ENCODE results near the gene DDIT4. TPM values are rescaled to one million over a fixed set of nuclear protein-coding genes. Genes with fewer than 3 reads are reported as not detected.

The DDIT4 gene
- polyA plus RNA-seq, 1 experiment = 103 TPM

DNA sequence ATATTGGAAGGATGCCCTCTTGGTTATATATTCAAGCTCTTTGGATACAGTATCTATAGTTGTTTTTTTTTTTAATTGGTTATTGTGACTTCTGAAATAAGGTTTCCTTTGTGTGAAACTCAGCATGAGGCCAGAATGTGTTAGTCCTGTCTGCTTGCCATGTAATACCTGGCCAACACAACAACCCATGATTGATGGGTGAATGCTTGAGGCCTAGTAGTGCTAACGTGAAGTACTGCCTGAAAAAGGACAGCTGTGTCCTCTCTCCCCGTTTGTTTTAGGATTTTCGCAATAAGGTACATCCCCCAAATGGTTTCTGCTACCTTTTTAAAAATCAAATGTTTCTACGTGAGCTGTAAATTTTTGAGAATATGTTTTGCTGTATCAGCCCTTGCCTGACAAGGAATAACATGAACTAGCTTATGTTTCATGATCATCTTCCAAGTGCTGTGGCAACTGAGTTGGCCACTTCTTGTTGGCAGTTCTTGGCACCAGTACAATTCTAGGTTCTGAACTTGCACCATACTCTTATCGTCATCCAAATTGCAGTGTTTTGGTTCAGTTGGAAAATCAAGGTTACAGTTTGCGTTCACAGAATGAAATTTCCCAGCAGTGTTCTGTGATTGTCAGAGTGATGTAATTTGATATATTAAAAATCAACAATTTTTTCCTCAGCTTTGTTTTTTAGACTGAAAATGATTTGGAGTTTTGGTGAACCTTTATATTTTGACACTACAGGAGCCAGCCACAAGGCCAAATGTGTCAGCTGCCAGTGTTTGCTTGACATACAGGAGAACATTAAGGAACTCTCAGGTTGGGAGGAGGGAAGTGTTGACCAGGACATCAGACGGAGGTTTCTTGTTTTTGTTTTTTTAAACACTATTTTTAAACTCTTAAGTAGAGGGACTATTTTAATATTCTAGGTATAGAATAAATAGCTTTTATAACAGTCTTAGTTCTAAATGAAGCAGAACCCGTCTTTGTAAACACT, 44.2 kb upstream of the DDIT4 start:
- no peak for DNase-seq (ENCODE audit: low read depth, low spot score)

DNA sequence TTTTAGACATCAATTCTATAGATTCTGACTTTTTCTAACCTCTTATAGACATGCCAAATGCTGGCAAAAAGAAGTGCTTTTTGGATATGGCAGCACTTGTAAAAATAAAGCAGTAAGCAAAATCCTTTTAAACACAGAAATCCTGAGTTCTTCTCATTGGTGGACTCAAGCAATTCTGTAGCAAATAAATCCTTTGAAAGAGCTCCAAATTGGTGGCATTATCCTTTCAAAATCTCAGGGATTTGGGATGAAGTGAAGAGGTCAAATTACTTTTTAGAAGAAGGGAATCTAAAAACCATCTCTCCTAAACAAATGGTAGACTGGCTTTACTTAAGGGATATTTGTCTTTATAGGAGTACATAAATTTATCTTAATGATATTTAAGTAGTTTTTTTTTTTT, 40.1 kb upstream of the DDIT4 start:
- H3K27me3 ChIP-seq (ENCODE audit: control insufficient read depth, insufficient read depth, low read length) = no peaks in the 10 kb centered on the region
- CTCF ChIA-PET = no interaction called here
- H3K4me3 ChIP-seq (ENCODE audit: low read depth, low read length) = no peak overlapping the region
- H3K9me3 ChIP-seq (ENCODE audit: control insufficient read depth, insufficient read depth, low read length) = no peaks in the 10 kb centered on the region
- no peak for DNase-seq (ENCODE audit: low read depth, low spot score)
- TF ChIP-seq, protein P1, sequence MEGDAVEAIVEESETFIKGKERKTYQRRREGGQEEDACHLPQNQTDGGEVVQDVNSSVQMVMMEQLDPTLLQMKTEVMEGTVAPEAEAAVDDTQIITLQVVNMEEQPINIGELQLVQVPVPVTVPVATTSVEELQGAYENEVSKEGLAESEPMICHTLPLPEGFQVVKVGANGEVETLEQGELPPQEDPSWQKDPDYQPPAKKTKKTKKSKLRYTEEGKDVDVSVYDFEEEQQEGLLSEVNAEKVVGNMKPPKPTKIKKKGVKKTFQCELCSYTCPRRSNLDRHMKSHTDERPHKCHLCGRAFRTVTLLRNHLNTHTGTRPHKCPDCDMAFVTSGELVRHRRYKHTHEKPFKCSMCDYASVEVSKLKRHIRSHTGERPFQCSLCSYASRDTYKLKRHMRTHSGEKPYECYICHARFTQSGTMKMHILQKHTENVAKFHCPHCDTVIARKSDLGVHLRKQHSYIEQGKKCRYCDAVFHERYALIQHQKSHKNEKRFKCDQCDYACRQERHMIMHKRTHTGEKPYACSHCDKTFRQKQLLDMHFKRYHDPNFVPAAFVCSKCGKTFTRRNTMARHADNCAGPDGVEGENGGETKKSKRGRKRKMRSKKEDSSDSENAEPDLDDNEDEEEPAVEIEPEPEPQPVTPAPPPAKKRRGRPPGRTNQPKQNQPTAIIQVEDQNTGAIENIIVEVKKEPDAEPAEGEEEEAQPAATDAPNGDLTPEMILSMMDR (IDR thresholded peaks at IDR 0.05; ENCODE audit: low read depth, low read length) = no peak
- POLR2A ChIA-PET = interaction anchor here (0.7 kb wide), 1 partner anchor 8 kb away, joined by 3 read pairs; no protein-coding TSS in a partner anchor
- H3K27ac ChIP-seq (ENCODE audit: low read depth, low read length) = no peak overlapping the region

More for the DNA sequence above, 44.2 kb upstream of the DDIT4 start:
- H3K9me3 ChIP-seq (ENCODE audit: control insufficient read depth, insufficient read depth, low read length) = no peaks in the 10 kb centered on the region
- CTCF ChIA-PET = interaction anchor here (0.7 to 2.4 kb wide), 6 partner anchors 8 to 333 kb away, joined by 3 to 18 read pairs (median 9); no protein-coding TSS in a partner anchor
- TF ChIP-seq, protein P1 (IDR thresholded peaks at IDR 0.05; ENCODE audit: low read depth, low read length) = no peak
- no peaks in the 10 kb centered on the region for H3K27me3 ChIP-seq (ENCODE audit: control insufficient read depth, insufficient read depth, low read length)
- no peak overlapping the region for H3K4me3 ChIP-seq (ENCODE audit: low read depth, low read length)
- POLR2A ChIA-PET = interaction anchor here (0.6 to 1.1 kb wide), 2 partner anchors 44 to 170 kb away, joined by 3 to 5 read pairs; partner anchors contain the start of gene DDIT4
- no peak overlapping the region for H3K27ac ChIP-seq (ENCODE audit: low read depth, low read length)

DNA sequence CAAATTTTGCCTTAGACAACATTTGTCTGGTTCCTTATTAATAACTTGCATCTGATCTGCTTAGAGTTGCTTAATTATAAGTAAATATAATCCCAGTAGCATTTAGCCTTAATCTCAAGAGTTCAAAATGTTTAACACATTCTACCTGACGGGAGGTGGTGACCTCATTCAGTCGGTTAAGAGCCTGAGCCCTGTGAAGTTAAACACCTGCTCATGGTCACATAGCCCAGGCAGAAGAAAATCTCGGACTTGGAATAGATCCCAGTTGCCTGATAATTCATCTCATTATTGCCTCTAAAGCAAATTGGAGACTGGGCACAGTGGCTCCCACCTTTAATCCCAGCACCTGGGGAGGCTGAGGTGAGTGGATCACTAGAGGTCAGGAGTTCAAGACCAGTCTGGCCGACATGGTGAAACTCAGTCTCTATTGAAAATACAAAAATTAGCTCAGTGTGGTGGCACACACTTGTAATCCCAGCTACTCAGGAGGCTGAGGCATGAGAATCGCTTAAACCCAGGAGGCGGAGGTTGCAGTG, 39.1 kb upstream of the DDIT4 start:
- no peak for DNase-seq (ENCODE audit: low read depth, low spot score)
- CTCF ChIA-PET = no interaction called here
- TF ChIP-seq, protein P1 (IDR thresholded peaks at IDR 0.05; ENCODE audit: low read depth, low read length) = no peak
- H3K9me3 ChIP-seq (ENCODE audit: control insufficient read depth, insufficient read depth, low read length) = no peaks in the 10 kb centered on the region
- POLR2A ChIA-PET = no interaction called here
- H3K27me3 ChIP-seq (ENCODE audit: control insufficient read depth, insufficient read depth, low read length) = no peaks in the 10 kb centered on the region
- no peak overlapping the region for H3K27ac ChIP-seq (ENCODE audit: low read depth, low read length)
- H3K4me3 ChIP-seq (ENCODE audit: low read depth, low read length) = no peak overlapping the region

GRCh38 chr10:72235544-72236279, 38.0 kb upstream of the DDIT4 start:
- no peak overlapping the region for H3K27ac ChIP-seq (ENCODE audit: low read depth, low read length)
- no peak overlapping the region for H3K4me3 ChIP-seq (ENCODE audit: low read depth, low read length)
- TF ChIP-seq, protein P1 (IDR thresholded peaks at IDR 0.05; ENCODE audit: low read depth, low read length) = no peak
- ChIA-PET POLR2A (no interaction called here), CTCF (interaction anchor here (0.7 to 0.9 kb wide), 3 partner anchors 12 to 640 kb away, joined by 3 read pairs; no protein-coding TSS in a partner anchor)
- no peaks in the 10 kb centered on the region for H3K9me3 ChIP-seq (ENCODE audit: control insufficient read depth, insufficient read depth, low read length)
- no peak for DNase-seq (ENCODE audit: low read depth, low spot score)
- no peaks in the 10 kb centered on the region for H3K27me3 ChIP-seq (ENCODE audit: control insufficient read depth, insufficient read depth, low read length)
